HG02938 (cell line): Measurements from ENCODE around the gene LSM8.
A peak's percentile ranks its signal among the peaks of the same experiment; 100 is the strongest.
"Not testable (repeated sequence)": the region's sequence is repeated elsewhere in the genome, so short reads cannot be mapped to it uniquely, and the experiment has no call there.

ENCODE experiments used
- ATAC-seq: cut with Tn5 transposase; IDR thresholded peaks from one replicate; pipeline ENCODE4 v1.9.1; 2021; ENCODE audit warnings: mild to moderate bottlenecking, moderate library complexity; ENCODE audit not compliant: unreplicated experiment

Gene LSM8

GRCh38 chr7:118202061-118202460, 18.1 kb downstream of the LSM8 start:
- ATAC-seq = no peak

- peak; percentile 95 for ATAC-seq
Observed at GRCh38 chr7:118214051-118214832, 30.3 kb downstream of the LSM8 start.

- peak; percentile 8 for ATAC-seq
Observed at GRCh38 chr7:118214833-118215182, 30.8 kb downstream of the LSM8 start.

GRCh38 chr7:118217210-118217619, 33.3 kb downstream of the LSM8 start:
- no peak for ATAC-seq

- ATAC-seq = no peak
Observed at GRCh38 chr7:118218413-118219156, 34.6 kb downstream of the LSM8 start.

- no peak for ATAC-seq
Observed at GRCh38 chr7:118219157-118219512, 35.2 kb downstream of the LSM8 start.

- ATAC-seq = no peak
Observed at GRCh38 chr7:118220583-118220982, 36.6 kb downstream of the LSM8 start.

- ATAC-seq = no peak
Observed at GRCh38 chr7:118222591-118222990, 38.6 kb downstream of the LSM8 start.

- no peak for ATAC-seq
Observed at GRCh38 chr7:118224521-118224920, 40.6 kb downstream of the LSM8 start, which contains the start of gene ANKRD7. Gene ANKRD7, plus strand, starts transcription at chr7:118224704. Its CDS starts 127 bp downstream, at chr7:118224831.

GRCh38 chr7:118232837-118233236, 48.9 kb downstream of the LSM8 start:
- ATAC-seq = no peak

GRCh38 chr7:118233799-118234198, 49.8 kb downstream of the LSM8 start:
- ATAC-seq = no peak

GRCh38 chr7:118239014-118239413, 55.0 kb downstream of the LSM8 start:
- no peak for ATAC-seq

GRCh38 chr7:118240320-118240719, 56.4 kb downstream of the LSM8 start:
- ATAC-seq = not testable (repeated sequence)
